ENCODE measurements around the gene CSNK1G3. TPM values are rescaled to one million over a fixed set of nuclear protein-coding genes. Genes with fewer than 3 reads are reported as not detected.
"Not testable (repeated sequence)": the region's sequence is repeated elsewhere in the genome, so short reads cannot be mapped to it uniquely, and the experiment has no call there.

The CSNK1G3 gene
- polyA plus RNA-seq, 4 donors: 35.2 to 49.1 (median 40.3) TPM

- no peak for DNase-seq (ENCODE audit: low read depth in 4 of 4, low spot score in 2 of 4)
Measured at GRCh38 chr5:123636006-123636405, 124.0 kb downstream of the CSNK1G3 start.

GRCh38 chr5:123637028-123637427, 125.1 kb downstream of the CSNK1G3 start:
- not testable (repeated sequence) for DNase-seq (ENCODE audit: low read depth in 4 of 4, low spot score in 2 of 4)

GRCh38 chr5:123639244-123639643, 127.3 kb downstream of the CSNK1G3 start:
- DNase-seq (ENCODE audit: low read depth in 4 of 4, low spot score in 2 of 4): no peak

GRCh38 chr5:123645024-123645603, 133.1 kb downstream of the CSNK1G3 start:
- DNase-seq (ENCODE audit: low read depth in 4 of 4, low spot score in 2 of 4): no peak

- no peak for DNase-seq (ENCODE audit: low read depth in 4 of 4, low spot score in 2 of 4)
Measured at GRCh38 chr5:123647066-123647465, 135.1 kb downstream of the CSNK1G3 start.

GRCh38 chr5:123651234-123651633, 139.3 kb downstream of the CSNK1G3 start:
- no peak for DNase-seq (ENCODE audit: low read depth in 4 of 4, low spot score in 2 of 4)

GRCh38 chr5:123659011-123659410, 147.0 kb downstream of the CSNK1G3 start:
- no peak for DNase-seq (ENCODE audit: low read depth in 4 of 4, low spot score in 2 of 4)

GRCh38 chr5:123659495-123659894, 147.5 kb downstream of the CSNK1G3 start:
- DNase-seq (ENCODE audit: low read depth in 4 of 4, low spot score in 2 of 4): no peak

- no peak for DNase-seq (ENCODE audit: low read depth in 4 of 4, low spot score in 2 of 4)
Measured at GRCh38 chr5:123664961-123665360, 153.0 kb downstream of the CSNK1G3 start.

- DNase-seq (ENCODE audit: low read depth in 4 of 4, low spot score in 2 of 4): no peak
Measured at GRCh38 chr5:123665822-123666371, 153.9 kb downstream of the CSNK1G3 start.

Other genes with a start within 250 kb of the CSNK1G3 start
- gene CEP120, start 88.8 kb upstream of the CSNK1G3 start, polyA plus RNA-seq (ENCODE audit: insufficient read length in 4 of 4): 10 to 100 TPM; 20.8 to 24.9 (median 22.0) TPM